GM21515 (cell line): ENCODE results near the gene SART1.
"Not testable (repeated sequence)": the region's sequence is repeated elsewhere in the genome, so short reads cannot be mapped to it uniquely, and the experiment has no call there.

ENCODE experiments used
- ATAC-seq: cut with Tn5 transposase; IDR thresholded peaks from one replicate; pipeline ENCODE4 v1.9.1; 2021; ENCODE audit not compliant: unreplicated experiment

SART1 gene

DNA sequence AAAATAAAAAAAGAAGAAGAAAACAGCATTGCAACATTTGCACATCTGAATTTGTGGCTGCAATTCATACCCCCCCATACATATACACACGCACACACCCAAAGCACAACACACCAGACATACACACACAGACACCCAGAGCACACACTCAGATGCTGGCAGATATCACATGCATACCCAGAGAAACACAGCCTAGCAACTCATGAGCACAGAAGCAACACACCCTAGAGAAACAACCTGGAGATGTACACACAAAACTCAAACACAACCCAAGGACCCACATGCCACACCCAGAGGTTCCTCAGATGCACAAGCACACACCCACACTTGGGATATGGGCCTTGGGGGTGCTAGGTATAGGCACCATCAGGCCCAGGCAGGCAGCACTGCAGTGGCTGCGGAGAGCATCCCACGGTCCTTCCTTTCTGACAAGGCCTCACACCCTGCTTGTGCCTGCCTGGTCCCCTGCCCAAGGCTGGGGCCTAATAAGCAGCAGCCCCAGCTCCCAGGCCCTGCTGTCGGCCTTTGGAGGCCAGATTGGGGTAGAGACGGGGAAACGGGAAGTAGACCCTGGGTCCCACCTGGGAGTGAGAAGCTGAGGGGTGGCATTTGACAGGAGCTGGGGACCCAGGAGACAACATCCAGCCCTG is 53.4 kb downstream of the SART1 start:
- ATAC-seq, result no peak

DNA sequence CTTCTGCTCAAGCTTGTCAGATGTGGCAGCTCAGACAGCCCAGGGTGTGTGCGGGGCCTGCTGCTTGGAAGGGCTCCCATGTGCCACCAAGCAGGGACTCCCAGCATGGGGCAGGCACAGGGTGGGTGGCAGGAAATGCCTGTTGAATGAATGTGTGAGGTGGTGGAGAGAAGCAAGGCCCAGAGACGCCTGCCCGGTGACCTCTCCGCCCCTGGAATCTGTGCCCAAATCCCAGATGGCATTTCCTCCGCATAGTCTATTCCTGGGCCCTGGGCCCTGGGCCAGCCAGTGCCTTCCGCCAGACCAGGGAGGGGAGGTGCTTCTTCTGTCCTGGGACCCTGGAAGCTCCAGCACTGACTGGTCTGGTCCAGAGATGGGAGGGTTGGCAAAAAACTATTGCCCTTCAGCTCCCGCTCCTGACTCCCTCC is 53.9 kb downstream of the SART1 start:
- no peak for ATAC-seq

DNA sequence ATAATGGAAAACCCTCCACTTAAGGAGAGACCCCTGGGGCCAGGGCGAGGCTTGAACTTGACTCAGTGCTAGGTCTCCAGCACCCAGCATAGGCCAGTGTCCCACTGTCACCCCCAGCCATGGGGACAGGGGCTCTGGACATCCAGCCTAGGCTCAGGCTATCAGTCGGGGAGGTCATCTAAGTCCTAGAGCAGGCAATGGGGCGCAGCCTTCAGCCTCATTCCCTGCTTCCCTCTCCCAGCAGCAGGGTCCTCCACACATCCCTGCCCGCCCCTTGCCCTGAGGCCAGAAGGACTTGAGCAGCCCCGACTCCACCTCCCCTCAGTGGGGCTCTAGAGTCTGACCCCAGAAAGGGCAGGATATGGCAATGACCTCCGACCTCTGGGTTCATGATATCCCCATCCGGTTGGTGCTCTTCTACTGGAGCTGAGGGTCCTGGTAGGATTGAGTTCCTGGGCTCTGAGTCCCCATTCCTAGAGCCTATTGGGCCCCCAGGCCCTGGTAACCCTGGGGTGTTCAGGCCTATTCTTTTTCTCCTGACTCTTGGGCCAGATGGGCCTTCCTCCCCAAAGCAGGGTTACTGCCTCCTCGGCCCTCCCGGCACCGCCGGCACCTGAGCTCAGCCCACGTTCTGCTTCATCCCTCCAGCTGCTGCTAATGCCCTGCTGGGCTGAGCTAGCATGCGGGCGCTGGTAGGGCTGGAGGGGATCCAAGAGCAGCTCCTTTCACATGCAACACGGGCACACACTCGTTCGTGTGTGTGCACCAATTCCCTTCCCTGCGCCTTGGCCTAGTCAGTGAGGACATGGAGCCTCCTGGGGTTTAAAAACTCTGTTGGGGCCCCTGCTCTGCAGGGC is 54.6 kb downstream of the SART1 start:
- ATAC-seq, result no peak

DNA sequence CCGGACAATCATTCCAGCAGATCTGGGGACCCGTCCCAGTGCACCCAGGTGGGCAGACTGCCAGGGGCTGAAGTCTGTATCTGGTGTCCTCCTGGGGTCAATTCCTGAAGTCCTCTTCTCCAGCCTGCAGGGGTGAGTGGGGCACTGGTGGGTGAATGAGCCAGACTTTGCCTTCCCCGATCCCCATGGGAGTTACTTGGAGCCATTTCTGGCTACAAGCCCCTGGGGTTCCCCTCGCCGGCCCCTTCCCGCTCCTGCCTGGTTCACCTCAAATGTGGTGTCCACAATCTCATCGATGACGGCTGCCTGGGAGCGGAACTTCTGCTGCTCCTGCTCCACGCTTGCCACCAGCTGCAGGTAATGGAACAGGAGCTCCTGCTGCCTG is 55.3 kb downstream of the SART1 start:
- no peak for ATAC-seq

DNA sequence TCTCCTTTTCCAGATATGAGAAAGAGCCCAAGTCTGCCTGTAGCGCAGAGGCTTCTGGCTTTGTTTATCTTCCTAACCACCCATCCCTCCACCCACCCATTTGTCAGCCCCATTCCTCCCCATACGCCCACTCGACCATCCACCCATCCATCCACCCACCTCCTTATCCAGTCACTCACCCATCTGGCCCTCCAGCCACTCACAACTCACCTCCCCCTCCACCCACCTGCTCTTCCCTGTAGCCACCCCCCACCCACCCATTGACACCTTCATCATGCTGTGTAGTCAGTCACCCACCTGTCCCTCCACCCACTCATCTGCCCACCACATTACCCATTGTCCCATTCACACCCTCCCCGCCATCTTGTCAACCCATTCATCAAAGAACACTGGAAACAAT is 55.8 kb downstream of the SART1 start:
- no peak for ATAC-seq

DNA sequence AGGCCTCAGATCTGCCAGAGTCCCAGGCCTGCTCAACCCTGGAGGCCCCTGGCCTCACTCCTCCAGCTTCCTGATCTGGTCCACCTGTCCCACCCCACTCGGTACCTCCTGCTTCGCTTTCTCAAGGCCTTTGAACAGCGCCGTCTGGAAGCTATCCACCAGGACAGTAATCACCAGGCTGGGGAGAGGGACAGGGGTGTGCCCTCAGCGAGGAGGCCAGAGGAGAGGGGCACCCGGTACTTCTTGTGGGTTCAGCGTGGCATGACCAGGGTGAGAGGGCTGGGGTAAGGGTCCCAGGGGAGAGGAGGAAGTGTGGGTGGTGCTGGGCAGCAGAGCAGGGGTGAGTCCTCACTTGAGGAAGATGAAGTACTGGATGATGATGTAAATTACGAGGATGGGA is 58.7 kb downstream of the SART1 start:
- ATAC-seq, result no peak

DNA sequence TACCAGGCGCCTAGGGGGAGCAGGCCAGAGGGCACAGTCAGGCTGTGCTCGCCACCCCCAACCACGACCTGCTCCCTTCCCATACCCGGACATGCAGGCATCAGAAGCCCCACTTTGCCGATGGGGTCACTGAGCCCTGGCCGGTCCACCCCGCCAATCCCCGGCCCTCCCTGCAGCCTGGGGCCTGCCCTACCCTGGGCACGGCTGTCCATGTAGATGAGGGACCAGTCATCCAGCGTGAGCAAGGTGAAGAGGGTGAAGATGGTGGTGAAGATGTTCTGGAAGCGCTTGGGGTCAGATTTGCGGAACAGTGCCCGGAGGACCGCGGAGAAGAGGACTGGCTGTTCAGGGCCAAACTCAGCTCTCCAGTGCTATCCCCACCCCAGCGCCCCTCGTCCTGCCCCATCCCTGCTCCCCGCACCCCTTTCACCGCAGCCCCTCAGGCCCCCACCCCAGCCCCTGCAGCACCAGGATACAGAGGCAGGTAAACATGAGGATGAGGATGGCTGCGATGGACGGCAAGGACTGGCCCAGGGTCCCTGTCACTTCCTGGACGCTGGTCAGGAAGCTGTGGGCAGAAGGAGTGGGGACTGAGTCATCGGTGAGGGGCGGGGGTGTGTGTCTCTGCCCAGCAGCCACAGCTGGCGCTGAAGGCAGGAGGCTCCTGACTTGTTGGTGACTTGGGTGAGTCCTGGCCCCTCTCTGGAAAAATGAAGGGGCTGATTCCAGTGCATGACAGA is 59.3 kb downstream of the SART1 start:
- no peak for ATAC-seq

DNA sequence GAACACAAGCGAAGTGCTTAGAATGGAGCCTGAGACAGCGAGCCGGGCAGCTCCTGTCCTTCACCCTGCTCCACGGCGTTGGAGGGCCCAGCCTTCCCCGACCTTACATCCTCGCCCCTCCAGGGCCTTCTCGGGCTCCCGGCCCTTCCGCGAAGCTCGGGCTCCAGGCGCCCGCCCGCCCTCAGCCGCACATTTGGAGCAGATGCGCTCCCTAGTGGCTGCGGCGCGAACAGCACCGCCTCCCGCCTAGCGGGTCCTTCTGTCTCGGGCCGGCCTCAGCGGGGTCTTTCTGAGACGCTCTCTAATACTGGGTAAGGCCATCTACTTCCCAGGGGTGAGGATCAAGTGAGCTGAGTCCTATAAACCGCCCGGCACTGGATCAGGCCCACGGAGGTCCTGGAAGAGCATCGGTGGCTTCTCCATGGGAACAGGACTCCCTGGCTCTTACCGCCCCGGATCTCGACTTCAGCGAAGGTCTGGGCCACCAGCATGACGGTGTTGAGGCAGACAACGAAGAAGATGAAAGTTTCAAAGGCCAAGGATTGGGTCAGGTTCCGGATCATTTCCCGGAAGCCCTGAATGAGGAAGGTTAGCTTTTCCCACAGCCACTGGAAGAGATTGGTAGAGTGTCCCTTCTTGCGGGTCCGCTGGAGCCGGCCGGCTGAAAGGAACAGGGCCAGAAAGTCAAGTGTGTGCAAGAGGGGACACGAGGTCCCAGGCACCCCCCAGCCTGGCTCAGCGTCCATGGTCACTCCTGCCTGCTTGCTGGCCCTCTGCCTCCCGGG is 61.1 kb downstream of the SART1 start:
- ATAC-seq, result no peak

DNA sequence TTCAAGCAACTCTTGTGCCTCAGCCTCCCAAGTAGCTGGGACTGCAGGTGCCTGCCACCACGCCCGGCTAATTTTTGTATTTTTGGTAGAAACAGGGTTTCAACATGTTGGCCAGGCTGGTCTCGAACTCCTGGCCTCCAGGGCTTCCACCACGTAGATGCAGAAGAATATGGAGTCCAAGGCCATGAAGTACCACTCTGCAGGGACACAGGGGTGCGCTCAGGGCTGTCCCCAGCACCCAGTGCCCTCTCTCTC is 61.6 kb downstream of the SART1 start:
- not testable (repeated sequence) for ATAC-seq

DNA sequence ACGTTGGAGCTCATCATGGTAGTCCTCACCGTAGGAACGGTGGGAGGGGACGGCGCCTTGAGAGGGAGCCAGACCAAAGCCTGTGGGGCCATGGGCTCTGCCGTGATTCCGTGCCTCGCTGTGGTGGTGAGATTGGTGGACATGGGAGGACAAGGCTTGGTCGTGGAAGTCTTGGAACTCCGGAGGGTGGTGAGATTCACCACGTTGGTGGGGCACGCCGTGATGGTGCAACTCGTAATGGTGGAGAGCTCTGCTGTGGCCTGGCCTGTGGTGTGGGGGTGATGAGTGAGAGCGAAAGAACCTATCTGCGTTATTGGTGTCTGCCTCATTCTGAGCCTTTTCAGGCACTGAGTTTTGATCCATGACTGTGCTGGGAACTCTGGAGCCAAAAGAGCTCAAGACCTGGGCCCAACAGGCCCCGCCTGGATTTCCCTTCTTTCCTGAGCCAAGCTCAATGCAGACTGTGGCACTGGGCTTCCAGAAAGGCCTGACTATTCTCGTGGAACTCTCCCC is 64.5 kb downstream of the SART1 start, which contains the start of gene CATSPER1:
Gene CATSPER1, minus strand, starts transcription at position 463 of the 513 bp plus-strand sequence. Its CDS starts 100 bp downstream, at position 363.
- ATAC-seq, result no peak
